ENCODE results near the gene CHAF1A.

Gene CHAF1A

DNA sequence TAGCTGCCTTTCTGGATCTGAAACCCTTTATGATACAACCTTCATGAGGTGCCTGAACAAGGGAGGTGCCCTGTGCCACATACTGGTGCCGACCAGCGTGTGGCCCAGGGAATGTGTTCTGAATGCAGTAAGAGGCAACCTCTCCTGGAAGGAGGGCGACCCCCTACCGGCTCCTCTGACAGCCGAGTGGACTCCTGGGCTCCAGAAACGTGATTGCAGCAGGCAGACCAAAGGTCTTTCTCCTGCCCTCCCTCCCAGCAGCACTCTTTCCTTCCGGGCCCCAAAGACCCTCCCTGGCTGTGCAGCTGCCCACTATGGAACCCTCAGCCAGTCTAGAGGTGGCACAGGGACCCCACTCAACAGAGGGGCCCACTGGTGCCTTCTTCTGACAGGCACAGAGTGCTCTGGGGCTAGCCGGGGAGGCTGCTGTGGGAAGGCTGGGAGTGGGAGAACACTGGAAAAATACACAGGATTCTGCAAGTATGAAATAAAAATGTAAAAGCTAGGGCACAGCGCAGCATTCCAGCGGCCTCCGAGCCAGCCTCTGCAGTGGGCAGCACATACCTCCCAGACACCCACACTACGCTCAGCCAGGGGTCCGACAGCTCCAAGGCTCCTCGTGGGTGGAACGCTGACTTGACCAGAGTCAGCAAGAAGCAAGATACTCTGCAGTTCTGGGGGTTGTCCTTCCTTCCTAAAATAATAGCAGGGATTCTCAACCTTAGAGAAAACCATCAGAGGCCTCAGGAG lies 17.0 kb upstream of the CHAF1A start:
- FAIRE-seq: no peak

DNA sequence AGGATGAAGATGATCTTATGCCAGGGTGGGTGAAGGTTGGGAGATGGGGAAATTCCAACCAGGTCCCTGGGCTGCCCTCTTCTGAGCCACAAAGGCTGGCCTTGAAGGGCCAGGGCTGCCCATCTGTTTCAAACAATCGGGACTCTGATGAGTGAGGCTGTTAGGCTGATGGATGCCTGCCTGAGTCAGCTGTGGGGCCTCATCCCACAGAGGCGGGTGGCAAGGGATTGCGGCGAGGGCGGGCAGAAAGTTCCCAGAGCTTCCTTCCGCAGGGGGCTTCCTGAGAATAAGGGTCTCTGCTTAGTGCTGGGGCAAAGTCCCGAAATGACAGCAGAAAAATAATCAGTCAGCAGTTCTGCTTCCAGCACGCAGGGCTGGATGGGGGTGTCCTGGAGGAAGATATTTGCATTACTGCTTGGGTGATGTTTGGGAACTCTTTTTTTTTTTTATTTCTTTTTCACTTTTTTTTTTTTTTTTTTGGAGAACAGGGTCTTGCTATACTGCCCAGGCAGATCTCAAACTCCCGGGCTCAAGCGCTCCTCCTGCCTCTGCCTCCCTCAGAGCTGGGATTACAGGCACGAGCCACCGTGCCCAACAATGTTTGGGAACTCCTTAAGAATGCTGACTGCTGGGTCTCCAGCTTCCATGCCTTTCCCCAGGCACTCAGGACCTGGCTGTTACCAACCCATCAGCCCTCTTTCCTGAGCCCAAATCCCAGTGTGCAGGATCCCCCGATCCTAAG lies 16.2 kb upstream of the CHAF1A start:
- FAIRE-seq: no peak

DNA sequence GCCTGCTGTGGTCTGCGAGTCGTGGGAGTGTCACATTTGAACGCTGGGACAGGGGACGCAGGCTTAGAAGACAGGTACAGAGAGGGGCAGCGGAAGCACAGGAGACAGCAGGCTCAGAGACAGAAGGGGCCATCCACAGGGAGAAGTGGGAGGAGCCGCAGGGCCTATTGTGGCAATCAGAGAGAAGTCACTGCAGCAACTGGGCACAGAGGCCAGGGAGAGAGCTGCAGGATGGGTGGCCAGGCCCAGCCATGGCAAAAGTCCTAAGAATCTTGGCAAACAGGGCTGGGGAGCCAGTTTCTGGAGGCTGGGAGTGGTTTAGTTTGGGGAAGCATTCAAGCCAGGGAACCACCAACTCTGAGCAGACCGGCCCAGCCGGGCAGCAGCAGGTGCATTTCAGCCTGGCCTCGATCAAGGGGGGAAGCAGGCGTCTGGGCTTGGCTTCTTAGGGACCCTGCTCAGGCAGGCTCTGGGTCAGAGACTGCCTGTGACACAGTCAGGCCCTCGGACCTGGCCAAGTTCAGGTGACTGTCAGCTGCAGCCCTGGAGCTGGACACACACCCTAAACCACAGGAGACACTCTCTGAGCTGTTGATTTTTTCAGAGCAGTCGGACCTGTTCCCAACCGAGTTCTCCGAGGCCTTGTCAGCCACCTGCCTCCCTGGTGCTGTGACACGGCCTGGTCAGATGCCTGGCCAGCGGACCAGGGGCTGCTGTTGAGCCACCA lies 13.9 kb upstream of the CHAF1A start:
- no peak for FAIRE-seq

DNA sequence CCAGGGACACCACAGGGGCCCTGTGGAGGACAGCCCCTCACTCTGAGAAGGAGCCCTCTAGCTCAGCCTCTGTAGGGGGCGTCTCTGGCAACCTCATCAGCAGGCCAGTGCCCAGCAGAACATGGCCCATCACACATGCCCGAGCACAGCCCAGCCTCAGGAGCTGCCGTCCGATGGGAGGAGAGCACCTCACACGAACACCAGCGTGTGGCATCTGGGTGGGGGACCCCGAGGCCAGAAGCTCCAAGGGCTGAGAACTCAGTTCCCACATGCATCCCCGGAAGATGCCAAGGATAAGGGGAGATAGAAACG lies 13.4 kb upstream of the CHAF1A start:
- FAIRE-seq: no peak

DNA sequence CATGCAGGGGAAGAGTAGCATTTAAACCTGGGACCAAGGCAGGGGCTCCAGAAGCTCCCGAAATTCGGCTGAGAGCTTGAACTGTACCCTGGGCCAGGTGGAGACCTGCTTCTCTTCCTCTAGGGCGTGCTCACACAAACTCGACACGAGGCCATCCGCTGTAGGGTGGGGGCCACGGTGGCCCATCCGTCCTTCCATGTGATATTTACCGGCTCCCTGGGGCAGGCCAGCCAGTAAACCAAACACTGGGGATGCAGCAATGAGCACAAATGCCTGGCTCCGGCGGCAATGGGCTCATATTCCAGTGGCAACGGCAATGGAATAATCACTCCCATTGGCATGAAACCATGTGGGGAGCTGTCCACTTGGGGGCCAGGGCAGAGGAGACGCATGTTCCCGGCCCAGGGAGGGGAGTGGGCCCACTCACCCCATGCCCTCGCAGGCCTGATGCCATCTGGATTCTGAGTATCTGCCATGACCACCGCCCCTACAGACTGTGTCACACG lies 12.9 kb upstream of the CHAF1A start:
- FAIRE-seq: no peak

DNA sequence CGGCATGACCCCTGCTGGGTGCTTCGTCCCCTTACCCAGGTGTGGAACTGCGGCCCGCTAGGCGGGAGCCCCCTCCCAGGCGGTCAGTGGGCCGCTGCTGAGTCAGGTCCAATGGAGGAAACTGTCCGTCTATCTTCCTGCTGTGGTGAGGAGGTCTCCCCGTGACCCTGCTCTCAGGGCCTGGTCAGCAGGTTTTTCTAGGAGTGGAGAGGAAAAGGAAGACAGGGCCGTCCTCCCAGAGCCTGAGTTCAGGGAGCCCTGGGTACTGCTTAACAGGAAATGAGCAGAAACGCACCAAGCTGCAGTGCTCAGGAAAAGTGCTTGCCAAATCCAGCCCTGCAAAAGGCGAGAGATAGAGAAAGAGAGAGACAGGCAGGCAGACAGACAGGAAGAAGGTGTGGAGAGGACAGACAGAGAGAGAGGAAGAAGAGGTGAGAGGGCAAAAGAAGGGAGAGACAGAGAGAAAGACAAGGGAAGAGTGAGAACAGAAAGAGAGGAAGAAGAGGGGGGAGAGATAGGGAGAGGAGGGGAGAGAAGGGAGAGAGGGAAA lies 12.3 kb upstream of the CHAF1A start:
- no peak for FAIRE-seq

DNA sequence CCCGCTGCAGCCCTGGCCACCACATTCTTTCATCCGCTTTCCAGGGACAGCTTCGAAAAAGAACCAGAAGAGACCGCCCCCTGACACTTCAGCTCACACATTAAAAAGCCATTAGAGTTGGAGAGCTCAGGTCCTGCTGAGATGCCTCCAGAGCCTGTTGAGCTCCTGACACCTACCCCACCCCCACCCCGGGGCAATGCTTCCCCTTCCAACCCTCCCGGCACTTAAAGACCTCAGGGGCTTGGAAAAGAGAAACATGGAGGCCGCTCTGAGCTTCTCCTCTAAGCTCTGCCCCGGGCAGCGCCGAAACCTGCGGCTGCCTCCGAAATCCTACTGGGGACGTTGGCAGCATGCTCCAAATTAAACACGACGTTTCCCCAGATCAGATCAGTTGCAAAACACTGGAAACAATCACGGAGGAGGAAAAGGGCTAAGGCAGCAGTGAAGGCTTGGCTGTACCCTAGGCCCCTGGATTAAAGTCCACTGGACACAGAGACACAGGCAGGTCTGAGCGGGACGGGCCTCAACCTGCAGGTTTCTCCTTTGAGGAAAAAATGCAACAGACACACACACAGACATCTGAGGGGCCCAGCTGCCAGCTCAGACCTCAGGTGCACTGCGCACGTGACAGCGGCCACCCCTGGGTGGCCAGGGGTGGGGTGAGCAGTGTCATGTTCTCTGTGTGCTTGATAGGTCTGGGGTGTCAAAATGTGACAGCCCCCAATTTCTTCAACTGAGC lies 11.7 kb upstream of the CHAF1A start:
- no peak for FAIRE-seq

DNA sequence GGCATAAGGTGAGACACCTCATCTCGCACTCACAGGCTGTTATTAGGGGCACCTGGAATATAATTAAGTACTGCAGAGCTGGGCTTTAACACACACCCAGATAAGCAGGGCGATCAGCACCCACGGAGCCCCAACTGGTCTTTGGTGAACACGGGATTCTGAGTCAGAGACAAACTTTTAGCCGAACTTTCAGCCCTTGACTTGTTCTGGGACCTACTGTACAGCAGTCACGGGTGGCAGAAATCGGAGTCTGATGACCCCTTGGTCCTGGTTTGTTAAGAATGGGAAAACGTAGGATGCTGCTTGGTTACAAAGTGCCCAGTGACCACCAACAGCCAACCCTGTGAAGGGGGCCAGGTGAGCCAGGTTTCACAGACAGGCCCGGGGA lies 11.1 kb upstream of the CHAF1A start:
- no peak for FAIRE-seq

DNA sequence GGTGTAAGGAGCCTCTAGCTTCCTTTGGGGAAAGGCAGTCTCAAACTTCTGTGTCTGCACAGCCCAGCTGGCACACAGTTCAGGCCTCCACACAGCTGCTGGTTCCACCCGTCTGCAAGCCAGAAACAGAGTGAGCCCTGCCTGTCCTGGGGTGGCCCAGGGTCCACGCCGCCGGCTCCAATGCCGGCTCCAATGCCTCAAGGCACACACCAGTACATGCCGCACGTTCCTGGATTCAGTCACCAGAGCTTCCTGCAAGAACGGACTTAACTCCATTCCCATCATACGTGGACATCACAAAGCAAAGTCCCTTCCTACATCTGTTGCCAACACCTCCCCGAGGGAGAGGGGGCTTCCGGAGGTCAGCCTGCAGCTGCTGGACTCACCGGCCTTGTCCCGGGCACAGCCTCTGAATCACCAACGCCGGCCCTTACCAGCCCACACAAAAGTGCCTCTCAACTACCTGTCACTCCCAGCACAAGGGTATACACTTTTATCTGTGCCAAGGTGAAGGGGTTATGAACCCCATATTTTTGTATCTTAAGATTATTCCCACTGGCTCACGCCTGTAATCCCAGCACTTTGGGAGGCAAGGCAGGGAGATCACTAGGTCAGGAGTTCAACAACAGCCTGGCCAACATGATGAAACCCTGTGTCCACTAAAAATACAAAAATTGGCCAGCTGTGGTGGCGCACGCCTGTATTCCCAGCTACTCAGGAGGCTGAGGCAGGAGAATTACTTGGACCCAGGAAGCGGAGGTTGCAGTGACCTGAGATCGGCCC lies 10.5 kb upstream of the CHAF1A start:
- no peak for FAIRE-seq

DNA sequence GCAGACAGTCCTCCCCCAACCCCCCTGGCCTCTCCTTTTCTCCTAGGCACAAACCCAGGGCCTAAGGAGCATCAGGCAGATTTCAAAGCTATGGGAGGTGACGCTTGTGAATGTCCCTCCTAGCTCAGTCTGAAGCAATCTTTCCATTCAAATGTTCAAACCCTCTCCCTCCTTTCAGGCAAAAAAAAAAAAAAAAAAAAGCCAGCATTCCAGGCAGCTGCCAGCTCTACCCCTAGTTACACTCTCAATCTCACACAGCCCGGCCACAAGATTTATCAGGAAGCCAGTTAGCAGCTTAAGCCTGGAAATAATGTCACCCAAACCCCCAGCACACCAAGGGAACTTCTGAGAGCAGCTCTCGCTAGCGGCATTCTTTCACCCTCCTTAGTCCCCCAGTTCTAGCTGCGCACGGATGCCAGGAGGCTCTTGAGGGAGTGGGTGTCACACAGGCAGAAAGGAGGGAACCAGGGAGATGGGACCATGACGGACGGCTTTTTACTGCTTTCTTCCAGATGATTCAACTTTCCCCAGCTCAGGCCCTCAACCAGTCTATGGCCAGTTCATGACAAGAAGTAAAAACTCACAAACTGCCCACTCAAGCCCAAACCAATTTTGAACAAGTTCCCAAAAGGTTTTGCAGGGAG lies 8.4 kb upstream of the CHAF1A start:
- no peak for FAIRE-seq

DNA sequence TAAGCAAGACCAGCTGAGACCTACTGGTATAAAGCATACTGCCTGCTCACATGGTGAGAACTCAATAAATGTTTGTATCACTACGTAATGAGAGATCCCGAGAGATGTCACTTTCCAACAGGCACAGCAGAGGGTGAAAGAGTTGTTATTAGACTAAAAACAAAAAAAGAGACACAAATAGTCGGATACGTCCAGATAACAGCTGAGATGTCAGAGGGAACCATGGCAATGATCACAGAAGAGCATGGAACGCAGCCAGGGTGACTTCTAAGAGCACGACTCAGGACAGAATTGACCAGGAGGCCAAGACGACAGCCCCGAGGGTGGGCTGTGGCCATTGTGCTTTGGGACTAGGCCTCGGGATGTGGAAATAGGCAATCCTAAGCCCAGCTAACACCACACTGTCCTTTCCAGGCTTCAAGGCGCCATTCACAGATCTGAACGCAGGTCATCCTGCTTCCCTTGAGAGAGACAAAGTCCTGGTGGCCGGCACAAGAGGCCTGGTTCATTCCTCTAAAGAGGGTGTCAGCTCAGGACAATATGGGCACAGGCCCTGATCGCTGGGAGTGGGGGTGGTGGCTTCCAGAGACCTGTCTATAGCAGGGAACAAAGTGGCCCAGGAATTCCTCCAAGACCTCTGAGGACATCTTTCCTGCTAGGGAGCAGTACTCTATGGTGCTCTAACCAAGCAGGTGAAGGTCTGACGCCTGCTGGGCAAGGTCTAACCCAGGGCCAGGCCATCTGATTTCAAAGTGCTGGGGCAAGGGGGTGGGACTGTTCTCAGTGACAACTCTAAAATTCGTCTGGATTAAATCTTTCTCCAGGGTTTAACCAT lies 5.3 kb upstream of the CHAF1A start:
- no peak for FAIRE-seq

DNA sequence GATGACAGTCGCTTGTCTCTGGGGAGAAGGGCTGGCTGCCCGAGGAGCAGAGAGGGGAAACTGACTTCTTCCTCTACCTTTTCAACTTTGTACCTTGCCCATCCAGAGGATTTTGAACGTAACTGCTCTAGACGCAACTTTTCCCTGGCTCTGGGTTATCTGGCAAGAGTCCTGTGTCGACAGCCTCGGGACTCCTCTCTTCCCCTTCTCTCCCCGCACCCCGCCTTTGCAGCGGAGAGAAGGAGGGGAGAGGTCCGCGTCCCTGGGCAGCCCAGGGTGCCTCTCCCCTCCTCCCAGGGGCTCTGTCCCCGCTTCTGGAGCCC lies 2.7 kb upstream of the CHAF1A start:
- no peak for FAIRE-seq

DNA sequence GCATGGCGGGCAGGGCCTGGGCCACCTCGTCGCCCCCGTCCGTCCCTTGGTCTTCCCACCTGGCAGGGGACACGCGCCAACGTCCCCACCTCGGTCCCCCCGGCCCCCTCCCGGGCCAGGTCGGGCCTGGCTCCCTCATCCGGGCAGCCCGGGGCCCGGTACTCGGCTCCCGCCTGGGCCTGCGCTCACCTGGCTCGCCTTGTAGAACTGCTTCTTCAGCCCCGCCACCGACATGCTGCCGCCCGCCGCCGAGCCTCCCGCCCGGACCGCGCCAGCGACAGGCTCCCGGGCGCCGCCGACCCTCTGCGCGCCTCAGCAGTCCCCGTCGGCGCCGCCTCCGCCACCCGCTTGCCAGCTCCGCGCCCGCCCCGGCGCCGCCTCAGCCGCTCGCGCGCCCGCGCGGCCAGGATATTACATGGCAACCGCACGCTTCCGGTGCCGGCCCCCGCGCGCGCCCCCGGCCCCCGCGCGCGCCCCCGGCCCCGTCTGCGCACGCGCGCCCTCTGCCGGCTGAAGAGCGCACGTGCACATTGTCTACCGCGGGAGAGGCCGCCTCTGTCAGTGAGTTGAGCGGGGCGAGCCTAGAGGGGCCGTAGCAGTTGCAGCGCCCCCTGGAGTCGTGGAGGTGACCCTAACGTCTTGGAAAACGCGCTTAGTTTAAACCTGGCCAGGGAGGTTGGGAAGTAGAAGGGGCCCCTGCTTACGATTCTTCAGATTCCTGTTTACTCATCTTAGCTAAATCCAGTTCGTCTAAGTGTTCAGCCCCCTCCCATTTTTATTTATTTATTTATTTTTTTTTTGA lies 2.1 kb upstream of the CHAF1A start, which contains the start of gene SH3GL1:
Gene SH3GL1, minus strand, starts transcription at position 413 of the 802 bp plus-strand sequence. Its CDS starts 179 bp downstream, at position 234.
- no peak for FAIRE-seq

DNA sequence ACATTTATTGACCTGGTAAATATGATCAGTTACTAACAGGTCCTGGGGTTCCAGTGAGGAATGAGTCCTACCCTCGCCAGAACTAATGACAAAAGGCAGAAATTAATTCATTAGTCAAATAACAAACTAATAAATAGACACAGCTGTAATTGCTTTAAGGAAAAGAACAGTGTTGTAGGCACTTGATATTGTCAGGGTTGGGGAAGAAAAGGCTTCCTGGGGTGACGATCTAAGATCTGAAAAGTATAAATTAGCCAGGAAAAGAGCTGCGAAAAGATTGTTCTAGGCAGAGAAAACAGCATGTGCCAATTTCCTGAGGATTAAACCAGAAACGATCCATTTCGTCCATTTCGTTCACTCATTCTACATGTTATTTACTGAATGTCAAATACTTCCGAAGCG lies 670 bp upstream of the CHAF1A start:
- FAIRE-seq: no peak

DNA sequence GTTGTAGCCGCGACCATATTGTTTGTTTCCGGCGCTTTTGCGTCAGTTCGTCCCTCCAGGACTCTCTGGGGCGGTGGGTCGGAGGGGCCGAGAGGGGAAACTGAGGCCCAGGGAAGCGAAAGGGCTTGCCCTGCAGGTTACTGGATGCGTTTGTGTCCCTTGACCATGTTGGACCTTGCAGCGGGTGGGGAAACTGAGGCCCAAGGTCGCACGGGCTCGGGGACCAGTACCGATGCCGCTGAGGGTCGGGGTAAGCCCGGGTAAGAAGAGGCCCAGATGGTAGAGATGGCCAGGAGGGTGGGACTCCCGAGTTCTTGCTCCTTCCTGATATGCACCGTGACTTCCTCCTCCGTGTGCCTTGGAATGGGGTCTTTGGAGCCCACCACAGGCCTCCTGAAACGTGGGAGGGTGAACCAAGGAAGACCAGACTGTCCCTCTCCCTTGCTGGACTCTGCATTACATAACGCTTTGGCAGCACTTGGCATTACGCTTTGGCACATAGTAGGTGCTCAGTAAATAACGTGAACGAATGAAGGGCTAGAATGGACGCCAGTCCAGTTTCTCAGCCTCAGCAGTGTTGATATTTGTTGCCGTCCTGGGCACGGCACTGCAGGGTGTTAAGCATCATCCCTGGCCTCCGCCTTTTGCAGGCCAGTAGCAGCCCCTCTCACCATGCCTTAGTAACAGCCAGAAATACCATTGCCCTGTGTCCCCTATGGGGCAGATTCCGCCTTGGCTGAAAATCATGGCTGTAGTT lies 743 bp downstream of the CHAF1A start:
- FAIRE-seq: no peak

DNA sequence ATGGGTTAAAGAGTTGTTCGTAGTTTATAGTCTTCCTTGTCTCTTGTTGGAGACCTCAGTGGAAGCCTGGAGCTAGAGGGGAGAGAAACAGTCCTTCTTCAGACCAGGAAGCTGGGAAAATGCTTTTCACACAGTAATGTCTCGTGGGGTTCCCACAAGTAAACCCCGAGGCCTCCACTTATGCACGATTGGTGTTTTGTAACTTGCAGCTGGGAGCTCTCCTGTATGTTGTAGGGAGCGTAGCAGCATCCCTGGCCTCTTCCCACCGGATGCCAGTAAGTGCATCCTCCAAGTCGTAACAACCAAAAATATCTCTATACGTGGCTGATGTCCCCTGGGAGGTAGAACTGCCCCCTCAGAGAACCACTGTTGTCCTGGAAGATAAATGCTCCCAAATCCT lies 3.5 kb downstream of the CHAF1A start:
- no peak for FAIRE-seq

DNA sequence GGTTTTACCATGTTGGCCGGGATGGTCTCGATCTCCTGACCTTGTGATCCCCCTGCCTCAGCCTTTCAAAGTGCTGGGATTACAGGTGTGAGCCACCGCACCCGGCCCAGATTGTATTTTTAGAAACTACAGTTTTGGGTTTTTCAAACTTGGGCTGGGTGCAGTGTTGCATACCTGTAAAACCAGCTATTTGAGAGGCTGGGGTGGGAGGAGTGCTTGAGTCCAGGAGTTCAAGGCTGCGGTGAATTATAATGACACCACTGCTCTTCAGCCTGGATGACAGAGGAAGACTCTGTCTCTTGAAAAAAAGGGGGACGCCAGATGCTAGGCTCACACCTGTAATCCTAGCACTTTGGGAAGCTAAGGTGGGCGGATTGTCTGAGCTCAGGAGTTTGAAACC lies 4.2 kb downstream of the CHAF1A start:
- FAIRE-seq: no peak

DNA sequence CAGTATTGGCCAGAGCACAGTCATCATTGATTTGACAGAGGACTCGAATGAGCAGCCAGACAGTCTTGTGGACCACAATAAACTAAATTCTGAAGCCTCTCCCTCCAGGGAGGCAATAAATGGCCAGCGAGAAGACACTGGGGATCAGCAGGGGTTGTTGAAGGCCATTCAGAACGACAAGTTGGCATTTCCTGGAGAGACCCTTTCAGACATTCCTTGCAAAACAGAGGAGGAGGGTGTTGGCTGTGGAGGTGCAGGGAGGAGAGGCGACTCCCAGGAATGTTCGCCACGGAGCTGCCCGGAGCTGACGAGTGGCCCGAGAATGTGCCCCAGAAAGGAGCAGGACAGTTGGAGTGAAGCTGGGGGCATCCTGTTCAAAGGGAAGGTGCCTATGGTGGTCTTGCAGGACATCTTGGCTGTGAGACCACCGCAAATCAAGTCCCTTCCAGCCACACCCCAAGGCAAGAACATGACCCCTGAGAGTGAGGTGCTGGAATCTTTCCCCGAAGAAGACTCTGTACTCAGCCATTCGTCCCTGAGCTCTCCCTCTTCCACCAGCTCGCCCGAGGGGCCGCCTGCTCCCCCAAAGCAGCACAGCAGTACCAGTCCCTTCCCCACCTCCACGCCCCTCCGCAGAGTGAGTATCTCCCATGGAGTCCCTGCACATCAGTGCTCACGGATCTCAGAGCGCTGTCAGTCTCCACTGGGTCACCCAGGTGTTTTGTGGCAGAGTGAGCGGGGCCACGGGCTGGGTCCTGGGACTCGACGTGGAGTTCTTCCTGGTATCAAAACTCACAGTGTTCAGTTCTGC lies 6.9 kb downstream of the CHAF1A start:
- no peak for FAIRE-seq

Data from A204.1 (cell line).